ENCODE data around the gene WDCP. TPM values are rescaled to one million over a fixed set of nuclear protein-coding genes. Genes with fewer than 3 reads are reported as not detected.

WDCP gene
- total RNA-seq, 1 experiment from 2014 or later = 19.9 TPM

DNA sequence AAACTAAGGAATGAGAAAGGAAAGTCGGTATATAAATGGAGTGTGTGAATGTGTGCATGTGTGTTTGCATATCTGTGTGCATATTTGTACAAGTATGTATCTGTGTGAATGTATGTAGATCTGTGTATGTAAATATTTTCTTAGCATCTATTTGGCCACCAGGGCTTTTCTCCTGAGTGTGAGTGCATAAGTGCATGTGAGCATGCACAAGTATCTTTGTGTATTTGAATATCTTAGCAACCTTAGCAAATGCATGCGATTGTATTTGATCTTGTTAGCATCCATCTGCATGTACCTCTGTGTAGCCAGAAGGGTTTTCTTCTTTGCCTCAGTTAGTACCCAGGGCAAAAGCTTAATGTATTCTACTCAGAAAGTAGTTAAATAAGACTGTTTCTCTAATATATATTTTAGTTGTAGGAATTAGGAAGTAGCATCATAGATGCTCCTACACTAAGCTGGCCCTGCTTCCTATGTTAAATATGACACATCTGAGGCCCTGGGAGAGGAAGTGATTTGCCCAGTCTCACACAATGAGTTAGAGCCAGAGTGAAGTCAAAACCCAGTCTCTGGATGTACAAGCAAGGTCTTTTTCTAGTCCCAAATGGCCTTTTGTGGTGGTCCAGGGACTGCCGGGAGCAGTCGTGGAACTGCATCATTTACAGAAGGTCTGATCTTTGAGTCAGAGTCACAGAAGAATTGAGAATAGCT is 11.5 kb upstream of the WDCP start:
- Histone ChIP-seq H3K4me2 (ENCODE audit: low read length) (no peak overlapping the region), H3K4me1 (ENCODE audit: control insufficient read depth in 1 of 2, insufficient read depth in 2 of 2, low read length in 2 of 2) (no peaks in the 10 kb centered on the region), H3K9me3 (ENCODE audit: control insufficient read depth in 1 of 2, insufficient read depth in 1 of 2, low read depth in 1 of 2, low read length in 2 of 2) (no peaks in the 10 kb centered on the region), H3K27ac (ENCODE audit: low read depth, low read length) (no peak overlapping the region), H3K9me2 (ENCODE audit: insufficient read depth) (no peaks in the 10 kb centered on the region), H3K9ac (ENCODE audit: low read length) (no peak overlapping the region), H3K27me3 (ENCODE audit: insufficient read depth, low read length) (no peaks in the 10 kb centered on the region), H3K36me3 (ENCODE audit: control insufficient read depth in 1 of 2, insufficient read depth in 2 of 2, low read length in 2 of 2) (no peaks in the 10 kb centered on the region), H4K20me1 (ENCODE audit: insufficient read depth) (no peaks in the 10 kb centered on the region), H3K79me2 (ENCODE audit: insufficient read depth, low read length) (no peaks in the 10 kb centered on the region), H2AFZ (ENCODE audit: low read depth, low read length, poor library complexity, severe bottlenecking) (no peak overlapping the region), H3K4me3 (replicated peaks in 1 of 2; ENCODE audit: low read depth in 1 of 2, low read length in 2 of 2) (no peak overlapping the region)
- ChIA-PET CTCF (interaction anchor here (1.7 kb wide), 1 partner anchor 234 kb away, joined by 6 read pairs; no protein-coding TSS in a partner anchor), POLR2A (interaction anchor here (1.1 to 1.6 kb wide), 3 partner anchors 10 to 18 kb away, joined by 3 read pairs; partner anchors contain the start of genes SF3B6 and WDCP), RAD21 (ENCODE audit: low non-redundant PET in 1 of 2, low total read pairs in 2 of 2, uncharacterized antibody in 2 of 2, unreplicated experiment in 2 of 2) (no interaction called here)
- BruUV-seq (replicated peaks) = no TSS peak
- intact Hi-C loops (cut with micrococcal nuclease) = no loop called here
- TF ChIP-seq EZH2 (IDR thresholded peaks at IDR 0.05) = no peak
- no peak for TF ChIP-seq SIN3A (IDR thresholded peaks at IDR 0.05; ENCODE audit: low read depth)
- no peak for TF ChIP-seq JUND (IDR thresholded peaks at IDR 0.05)
- TF ChIP-seq, protein P1, sequence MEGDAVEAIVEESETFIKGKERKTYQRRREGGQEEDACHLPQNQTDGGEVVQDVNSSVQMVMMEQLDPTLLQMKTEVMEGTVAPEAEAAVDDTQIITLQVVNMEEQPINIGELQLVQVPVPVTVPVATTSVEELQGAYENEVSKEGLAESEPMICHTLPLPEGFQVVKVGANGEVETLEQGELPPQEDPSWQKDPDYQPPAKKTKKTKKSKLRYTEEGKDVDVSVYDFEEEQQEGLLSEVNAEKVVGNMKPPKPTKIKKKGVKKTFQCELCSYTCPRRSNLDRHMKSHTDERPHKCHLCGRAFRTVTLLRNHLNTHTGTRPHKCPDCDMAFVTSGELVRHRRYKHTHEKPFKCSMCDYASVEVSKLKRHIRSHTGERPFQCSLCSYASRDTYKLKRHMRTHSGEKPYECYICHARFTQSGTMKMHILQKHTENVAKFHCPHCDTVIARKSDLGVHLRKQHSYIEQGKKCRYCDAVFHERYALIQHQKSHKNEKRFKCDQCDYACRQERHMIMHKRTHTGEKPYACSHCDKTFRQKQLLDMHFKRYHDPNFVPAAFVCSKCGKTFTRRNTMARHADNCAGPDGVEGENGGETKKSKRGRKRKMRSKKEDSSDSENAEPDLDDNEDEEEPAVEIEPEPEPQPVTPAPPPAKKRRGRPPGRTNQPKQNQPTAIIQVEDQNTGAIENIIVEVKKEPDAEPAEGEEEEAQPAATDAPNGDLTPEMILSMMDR (IDR thresholded peaks at IDR 0.05 in 2 of 3, conservative IDR thresholded peaks at IDR 0.05 in 1 of 3; ENCODE audit: borderline replicate concordance in 1 of 3, insufficient read depth in 1 of 3, low read depth in 2 of 3, low read length in 2 of 3) = no peak
- TF ChIP-seq ZFX (IDR thresholded peaks at IDR 0.05) = no peak
- TF ChIP-seq EGR1 (IDR thresholded peaks at IDR 0.05; ENCODE audit: low read depth) = no peak
- DNase-seq (ENCODE audit: low read depth, low spot score) (no peak), ATAC-seq (no peak)

DNA sequence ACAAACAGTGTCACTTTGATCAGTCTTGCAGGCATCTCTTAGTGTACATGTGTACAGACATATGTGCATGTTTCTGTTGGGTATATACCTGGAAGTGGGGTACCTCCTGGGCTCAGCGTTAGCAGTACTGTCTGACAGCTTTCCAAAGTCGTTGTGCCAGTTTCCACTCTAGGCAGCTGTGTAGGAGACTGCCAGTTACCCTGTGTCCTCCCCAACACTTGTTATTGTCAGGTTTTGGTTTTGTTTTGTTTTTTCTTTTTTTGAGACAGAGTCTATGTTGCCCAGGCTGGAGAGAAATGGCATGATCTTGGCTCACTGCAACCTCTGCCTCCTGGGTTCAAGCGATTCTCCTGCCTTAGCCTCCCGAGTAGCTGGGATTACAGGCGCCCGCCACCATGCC is 8.6 kb upstream of the WDCP start:
- Histone ChIP-seq H3K27ac (ENCODE audit: low read depth, low read length) (no peak overlapping the region), H3K9me2 (ENCODE audit: insufficient read depth) (no peaks in the 10 kb centered on the region), H4K20me1 (ENCODE audit: insufficient read depth) (no peaks in the 10 kb centered on the region), H3K4me3 (replicated peaks in 1 of 2; ENCODE audit: low read depth in 1 of 2, low read length in 2 of 2) (no peak overlapping the region), H3K4me2 (ENCODE audit: low read length) (no peak overlapping the region), H3K36me3 (ENCODE audit: control insufficient read depth in 1 of 2, insufficient read depth in 2 of 2, low read length in 2 of 2) (no peaks in the 10 kb centered on the region), H3K27me3 (ENCODE audit: insufficient read depth, low read length) (no peaks in the 10 kb centered on the region), H3K9ac (ENCODE audit: low read length) (no peak overlapping the region), H3K9me3 (ENCODE audit: control insufficient read depth in 1 of 2, insufficient read depth in 1 of 2, low read depth in 1 of 2, low read length in 2 of 2) (no peaks in the 10 kb centered on the region), H3K4me1 (ENCODE audit: control insufficient read depth in 1 of 2, insufficient read depth in 2 of 2, low read length in 2 of 2) (no peaks in the 10 kb centered on the region; a peak in 1 of 4 replicates), H2AFZ (ENCODE audit: low read depth, low read length, poor library complexity, severe bottlenecking) (no peak overlapping the region), H3K79me2 (ENCODE audit: insufficient read depth, low read length) (no peaks in the 10 kb centered on the region)
- BruUV-seq (replicated peaks) = no TSS peak
- RAD21 ChIA-PET (ENCODE audit: low non-redundant PET in 1 of 2, low total read pairs in 2 of 2, uncharacterized antibody in 2 of 2, unreplicated experiment in 2 of 2) = no interaction called here
- intact Hi-C loops (cut with micrococcal nuclease) = no loop called here
- ATAC-seq (no peak), DNase-seq (ENCODE audit: low read depth, low spot score) (no peak)
- CTCF ChIA-PET = no interaction called here
- POLR2A ChIA-PET = no interaction called here
- TF ChIP-seq CEBPB (IDR thresholded peaks at IDR 0.05; ENCODE audit: low read depth) (no peak), YY1 (IDR thresholded peaks at IDR 0.05; ENCODE audit: extremely low read depth, insufficient replicate concordance, low read depth, low read length) (no peak), EZH2 (IDR thresholded peaks at IDR 0.05) (no peak), SIN3A (IDR thresholded peaks at IDR 0.05; ENCODE audit: low read depth) (no peak), JUND (IDR thresholded peaks at IDR 0.05) (no peak), SP1 (IDR thresholded peaks at IDR 0.05; ENCODE audit: low read depth) (no peak), POLR2AphosphoS5 (IDR thresholded peaks at IDR 0.05; ENCODE audit: low read depth, low read length) (no peak), SRF (IDR thresholded peaks at IDR 0.05; ENCODE audit: low read depth) (no peak), EZH2phosphoT487 (IDR thresholded peaks at IDR 0.05; ENCODE audit: borderline replicate concordance) (no peak), RAD21 (IDR thresholded peaks at IDR 0.05; ENCODE audit: low read depth) (no peak)
- TF ChIP-seq, protein P2, sequence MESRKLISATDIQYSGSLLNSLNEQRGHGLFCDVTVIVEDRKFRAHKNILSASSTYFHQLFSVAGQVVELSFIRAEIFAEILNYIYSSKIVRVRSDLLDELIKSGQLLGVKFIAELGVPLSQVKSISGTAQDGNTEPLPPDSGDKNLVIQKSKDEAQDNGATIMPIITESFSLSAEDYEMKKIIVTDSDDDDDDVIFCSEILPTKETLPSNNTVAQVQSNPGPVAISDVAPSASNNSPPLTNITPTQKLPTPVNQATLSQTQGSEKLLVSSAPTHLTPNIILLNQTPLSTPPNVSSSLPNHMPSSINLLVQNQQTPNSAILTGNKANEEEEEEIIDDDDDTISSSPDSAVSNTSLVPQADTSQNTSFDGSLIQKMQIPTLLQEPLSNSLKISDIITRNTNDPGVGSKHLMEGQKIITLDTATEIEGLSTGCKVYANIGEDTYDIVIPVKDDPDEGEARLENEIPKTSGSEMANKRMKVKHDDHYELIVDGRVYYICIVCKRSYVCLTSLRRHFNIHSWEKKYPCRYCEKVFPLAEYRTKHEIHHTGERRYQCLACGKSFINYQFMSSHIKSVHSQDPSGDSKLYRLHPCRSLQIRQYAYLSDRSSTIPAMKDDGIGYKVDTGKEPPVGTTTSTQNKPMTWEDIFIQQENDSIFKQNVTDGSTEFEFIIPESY (IDR thresholded peaks at IDR 0.05; ENCODE audit: extremely low read depth, insufficient replicate concordance, low read length) = no peak
- TF ChIP-seq, protein P3, sequence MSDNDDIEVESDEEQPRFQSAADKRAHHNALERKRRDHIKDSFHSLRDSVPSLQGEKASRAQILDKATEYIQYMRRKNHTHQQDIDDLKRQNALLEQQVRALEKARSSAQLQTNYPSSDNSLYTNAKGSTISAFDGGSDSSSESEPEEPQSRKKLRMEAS (IDR thresholded peaks at IDR 0.05) = no peak

All from HCT116 (cell line).